Esophagus squamous epithelium (tissue), 5 donors: ENCODE measurements around the gene AKAP3. TPM values are rescaled to one million over a fixed set of nuclear protein-coding genes. Genes with fewer than 3 reads are reported as not detected.

ENCODE experiments used
- DNase-seq: peaks from one replicate; lab custom pipeline; 2025; lab: John Stamatoyannopoulos, UW
- H3K27ac ChIP-seq, 4 donors: fragments of 200-600 bp; sonication (generic); one replicate each; pipeline ENCODE4 v1.5.1; 2016 to 2019; ENCODE audit warnings: mild to moderate bottlenecking in 1 of 4
- H3K27me3 ChIP-seq, 4 donors: fragments of 200-600 bp; sonication (generic); 1 replicate in 3 of 4; 2 replicates in 1 of 4; pipeline versions ENCODE4 v1.5.1 to v1.6.0; 2017 to 2021; ENCODE audit warnings: antibody characterized with exemption in 1 of 4
- H3K36me3 ChIP-seq, 3 donors: fragments of 200-600 bp; sonication (generic); one replicate each; pipeline ENCODE4 v1.5.1; 2016 to 2019
- H3K4me1 ChIP-seq, 3 donors: fragments of 200-600 bp; sonication (generic); one replicate each; pipeline ENCODE4 v1.5.1; 2017 to 2019
- H3K4me3 ChIP-seq, 4 donors: fragments of 200-600 bp; sonication (generic); 1 replicate in 3 of 4; 2 replicates in 1 of 4; pipeline ENCODE4 v1.5.1; 2016 to 2019; ENCODE audit warnings: mild to moderate bottlenecking in 2 of 4, moderate library complexity in 1 of 4
- H3K9me3 ChIP-seq, 3 donors: fragments of 200-600 bp; sonication (generic); one replicate each; pipeline ENCODE4 v1.5.1; 2016 to 2019
- CTCF ChIP-seq, 6 experiments: fragments of 450-650 bp in 4 of 6; fragments of 200-600 bp in 2 of 6; sonication (generic) in 2 of 6; IDR thresholded peaks; one replicate each; pipeline ENCODE4 v1.5.1; 2016 to 2019; ENCODE audit warnings: antibody characterized with exemption in 6 of 6, mild to moderate bottlenecking in 4 of 6, moderate library complexity in 4 of 6
- POLR2A ChIP-seq, 4 donors: fragments of 450-650 bp; IDR thresholded peaks; one replicate each; pipeline ENCODE4 v1.6.1; 2017; ENCODE audit warnings: antibody characterized with exemption in 4 of 4, mild to moderate bottlenecking in 4 of 4, moderate library complexity in 3 of 4
- WGBS, 2 donors: methylation state at CpG; one replicate each; pipeline ENCODE4 v1.1.5; 2018; 5-methylcytosine and 5-hydroxymethylcytosine counted together
- intact Hi-C: fragments of 100-400 bp; cut with DNase I; formaldehyde crosslinking; loops from one replicate; pipeline ENCODE4 v1.15.0; 2022
- total RNA-seq, 4 donors: library from RNA; depleted of rRNA; stranded (reverse); fragments of >200 nt; gene quantifications; one replicate each; pipeline ENCODE4 v1.1.0, GENCODE V29; 2016
- donor health status: DM: yes; HTN: yes; CAD: no.

Gene AKAP3
- total RNA-seq, 4 donors from 2014 or later: 0.97 to 2.6 (median 1.4) TPM

GRCh38 chr12:4569261-4569660, 79.6 kb downstream of the AKAP3 start:
- intact Hi-C loops: no loop called here
- Histone ChIP-seq H3K9me3 (no peaks in the 10 kb centered on the region), H3K4me3 (no peak overlapping the region), H3K4me1 (no peaks in the 10 kb centered on the region), H3K27me3 (no peaks in the 10 kb centered on the region), H3K36me3 (no peaks in the 10 kb centered on the region), H3K27ac (no peak overlapping the region)
- WGBS, 2 donors: 85 to 95% methylated on average over 4 of the region's 4 CpGs
- no peak for DNase-seq
- no peak for TF ChIP-seq CTCF (IDR thresholded peaks at IDR 0.05)
- TF ChIP-seq POLR2A (IDR thresholded peaks at IDR 0.05): no peak

- Histone ChIP-seq H3K4me3 (no peak overlapping the region), H3K9me3 (no peaks in the 10 kb centered on the region), H3K4me1 (peaks cover under 1 to 6% (median 1%) of the 10 kb centered on the region in 3 donors), H3K27ac (peak overlapping the region in 2 of 4 donors; percentile 10 to 13), H3K36me3 (no peaks in the 10 kb centered on the region), H3K27me3 (peaks cover 0 to 11% (median 0%) of the 10 kb centered on the region in 4 donors)
- DNase-seq: no peak
- TF ChIP-seq CTCF (IDR thresholded peaks at IDR 0.05) (no peak), POLR2A (IDR thresholded peaks at IDR 0.05) (no peak)
- intact Hi-C loops: no loop called here
- 43 to 57% methylated on average over 3 of the region's 3 CpGs for WGBS, 2 donors
Measured at GRCh38 chr12:4567073-4567881, 81.6 kb downstream of the AKAP3 start.

- H3K9me3 ChIP-seq: no peaks in the 10 kb centered on the region
- intact Hi-C loops: no loop called here
- H3K27ac ChIP-seq: no peak overlapping the region
- no peak overlapping the region for H3K4me3 ChIP-seq
- peaks cover 6 to 14% (median 8%) of the 10 kb centered on the region in 3 donors for H3K4me1 ChIP-seq
- H3K36me3 ChIP-seq: no peaks in the 10 kb centered on the region
- WGBS, 2 donors: 68 to 87% methylated on average over 2 of the region's 2 CpGs
- TF ChIP-seq POLR2A (IDR thresholded peaks at IDR 0.05) (no peak), CTCF (IDR thresholded peaks at IDR 0.05) (no peak)
- no peak for DNase-seq
- peaks cover 0 to 16% (median 0%) of the 10 kb centered on the region in 4 donors for H3K27me3 ChIP-seq
Measured at GRCh38 chr12:4566474-4566873, 82.4 kb downstream of the AKAP3 start.

Other genes starting within 250 kb of the AKAP3 start
- gene FGF6, start 203.2 kb downstream of the AKAP3 start, total RNA-seq: not detected
- 10 to 100 TPM in 2 of 4 donors, 1 to 10 TPM in 2; 4.4 to 16.5 (median 10.3) TPM for gene RAD51AP1, start 110.2 kb downstream of the AKAP3 start, total RNA-seq
- gene DYRK4, start 86.8 kb downstream of the AKAP3 start, total RNA-seq: 10 to 100 TPM; 13.0 to 32.6 (median 18.1) TPM
- 10 to 100 TPM; 30.6 to 69.3 (median 49.0) TPM for gene NDUFA9, start 63 bp upstream of the AKAP3 start, total RNA-seq
- gene GALNT8, start 71.3 kb upstream of the AKAP3 start, total RNA-seq: under 1 TPM in 2 of 4 donors, not detected in 2; 0.38 to 0.59 TPM